ENCODE measurements around the gene EZR.

- TF ChIP-seq, protein P1, sequence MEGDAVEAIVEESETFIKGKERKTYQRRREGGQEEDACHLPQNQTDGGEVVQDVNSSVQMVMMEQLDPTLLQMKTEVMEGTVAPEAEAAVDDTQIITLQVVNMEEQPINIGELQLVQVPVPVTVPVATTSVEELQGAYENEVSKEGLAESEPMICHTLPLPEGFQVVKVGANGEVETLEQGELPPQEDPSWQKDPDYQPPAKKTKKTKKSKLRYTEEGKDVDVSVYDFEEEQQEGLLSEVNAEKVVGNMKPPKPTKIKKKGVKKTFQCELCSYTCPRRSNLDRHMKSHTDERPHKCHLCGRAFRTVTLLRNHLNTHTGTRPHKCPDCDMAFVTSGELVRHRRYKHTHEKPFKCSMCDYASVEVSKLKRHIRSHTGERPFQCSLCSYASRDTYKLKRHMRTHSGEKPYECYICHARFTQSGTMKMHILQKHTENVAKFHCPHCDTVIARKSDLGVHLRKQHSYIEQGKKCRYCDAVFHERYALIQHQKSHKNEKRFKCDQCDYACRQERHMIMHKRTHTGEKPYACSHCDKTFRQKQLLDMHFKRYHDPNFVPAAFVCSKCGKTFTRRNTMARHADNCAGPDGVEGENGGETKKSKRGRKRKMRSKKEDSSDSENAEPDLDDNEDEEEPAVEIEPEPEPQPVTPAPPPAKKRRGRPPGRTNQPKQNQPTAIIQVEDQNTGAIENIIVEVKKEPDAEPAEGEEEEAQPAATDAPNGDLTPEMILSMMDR (IDR thresholded peaks at IDR 0.05; ENCODE audit: insufficient read depth, low read depth, low read length): no peak
- no peak for TF ChIP-seq EZH2 (IDR thresholded peaks at IDR 0.05; ENCODE audit: insufficient read depth, low read length)
These were observed 22.2 kb upstream of the EZR start for GRCh38 chr6:158841358-158841757.
